ENCODE data around the gene KRTAP1-3. TPM values are rescaled to one million over a fixed set of nuclear protein-coding genes. Genes with fewer than 3 reads are reported as not detected.

The KRTAP1-3 gene
- total RNA-seq, 4 donors from 2014 or later: not detected

DNA sequence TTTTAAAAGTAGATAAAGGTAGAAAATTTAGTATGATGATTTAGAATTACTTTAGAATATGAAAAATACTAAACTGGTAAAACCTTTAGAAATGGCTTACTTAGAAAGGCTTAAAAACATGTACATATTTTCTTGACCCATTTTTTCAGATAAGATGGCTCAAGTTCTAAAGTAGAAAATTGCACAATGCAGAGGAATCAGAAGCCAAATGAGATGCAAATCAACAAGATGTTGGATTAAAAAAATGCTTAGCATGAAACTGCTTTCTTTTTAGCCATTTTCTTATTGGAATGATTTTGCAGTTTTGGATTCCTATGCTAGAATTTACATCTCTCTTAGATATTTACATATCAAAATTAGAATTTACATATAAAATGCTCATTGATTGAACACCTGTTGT lies 24.2 kb downstream of the KRTAP1-3 start:
- Histone ChIP-seq H3K4me3 (no peak overlapping the region), H3K27me3 (peaks cover 0 to 9% (median 0%) of the 10 kb centered on the region in 4 donors), H3K27ac (no peak overlapping the region), H3K36me3 (no peaks in the 10 kb centered on the region), H3K9me3 (no peaks in the 10 kb centered on the region), H3K4me1 (peaks cover 0 to 16% (median 0%) of the 10 kb centered on the region in 3 donors)
- TF ChIP-seq, protein P1, sequence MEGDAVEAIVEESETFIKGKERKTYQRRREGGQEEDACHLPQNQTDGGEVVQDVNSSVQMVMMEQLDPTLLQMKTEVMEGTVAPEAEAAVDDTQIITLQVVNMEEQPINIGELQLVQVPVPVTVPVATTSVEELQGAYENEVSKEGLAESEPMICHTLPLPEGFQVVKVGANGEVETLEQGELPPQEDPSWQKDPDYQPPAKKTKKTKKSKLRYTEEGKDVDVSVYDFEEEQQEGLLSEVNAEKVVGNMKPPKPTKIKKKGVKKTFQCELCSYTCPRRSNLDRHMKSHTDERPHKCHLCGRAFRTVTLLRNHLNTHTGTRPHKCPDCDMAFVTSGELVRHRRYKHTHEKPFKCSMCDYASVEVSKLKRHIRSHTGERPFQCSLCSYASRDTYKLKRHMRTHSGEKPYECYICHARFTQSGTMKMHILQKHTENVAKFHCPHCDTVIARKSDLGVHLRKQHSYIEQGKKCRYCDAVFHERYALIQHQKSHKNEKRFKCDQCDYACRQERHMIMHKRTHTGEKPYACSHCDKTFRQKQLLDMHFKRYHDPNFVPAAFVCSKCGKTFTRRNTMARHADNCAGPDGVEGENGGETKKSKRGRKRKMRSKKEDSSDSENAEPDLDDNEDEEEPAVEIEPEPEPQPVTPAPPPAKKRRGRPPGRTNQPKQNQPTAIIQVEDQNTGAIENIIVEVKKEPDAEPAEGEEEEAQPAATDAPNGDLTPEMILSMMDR (IDR thresholded peaks at IDR 0.05): no peak
- TF ChIP-seq POLR2A (IDR thresholded peaks at IDR 0.05): no peak
- intact Hi-C loops (cut with DNase I): no loop called here
- DNase-seq: no peak

DNA sequence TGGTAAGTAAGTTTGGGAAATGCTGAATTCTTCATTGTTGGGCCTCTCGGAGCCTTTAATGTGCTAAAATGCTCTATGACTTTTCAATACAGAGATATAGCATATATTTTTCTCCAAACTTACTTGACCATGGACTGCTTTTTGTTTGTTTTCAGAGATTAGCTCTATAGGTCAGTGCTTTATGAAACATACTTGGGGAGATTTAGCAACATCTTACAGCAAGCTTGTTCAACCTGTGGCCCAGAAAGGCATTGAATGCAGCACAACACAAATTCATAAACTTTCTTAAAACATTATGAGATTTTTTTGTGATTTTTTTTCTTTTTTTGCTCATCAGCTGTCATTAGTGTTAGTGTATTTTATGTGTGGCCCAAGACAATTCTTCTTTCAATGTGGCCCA lies 24.7 kb downstream of the KRTAP1-3 start:
- intact Hi-C loops (cut with DNase I): no loop called here
- 76 to 95% methylated on average over 1 of the region's 1 CpG for WGBS, 2 donors
- Histone ChIP-seq H3K36me3 (no peaks in the 10 kb centered on the region), H3K27ac (no peak overlapping the region), H3K9me3 (no peaks in the 10 kb centered on the region), H3K4me1 (peaks cover 0 to 16% (median 0%) of the 10 kb centered on the region in 3 donors), H3K27me3 (peaks cover 0 to 4% (median 0%) of the 10 kb centered on the region in 4 donors), H3K4me3 (no peak overlapping the region)
- DNase-seq: no peak
- TF ChIP-seq, protein P1 (IDR thresholded peaks at IDR 0.05): no peak
- no peak for TF ChIP-seq POLR2A (IDR thresholded peaks at IDR 0.05)

DNA sequence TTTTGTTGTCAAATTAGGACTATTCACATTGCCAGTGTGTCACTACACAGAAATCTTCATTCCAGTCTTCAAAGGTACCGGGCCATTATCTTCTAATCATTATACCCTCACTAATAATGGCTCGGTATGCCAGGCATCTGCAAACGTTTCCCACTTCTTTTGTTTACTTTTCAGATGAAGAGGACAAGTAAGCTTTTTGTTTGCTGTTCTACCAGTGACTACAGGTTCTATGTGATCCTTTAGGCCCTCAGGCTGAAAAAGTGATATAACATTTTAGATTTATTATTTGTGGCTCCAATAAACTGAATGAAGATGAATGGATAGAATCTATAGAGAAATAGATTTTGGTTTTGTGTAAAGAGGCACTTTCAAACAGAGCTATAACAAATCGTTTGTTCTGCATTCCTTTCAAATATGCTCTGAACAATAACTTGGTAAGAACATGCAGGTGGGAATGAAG lies 25.3 kb downstream of the KRTAP1-3 start:
- no peaks in the 10 kb centered on the region for H3K36me3 ChIP-seq
- no peak for TF ChIP-seq POLR2A (IDR thresholded peaks at IDR 0.05)
- TF ChIP-seq, protein P1 (IDR thresholded peaks at IDR 0.05): no peak
- no peak overlapping the region for H3K27ac ChIP-seq
- WGBS, 2 donors: 31 to 36% methylated on average over 4 of the region's 4 CpGs
- H3K9me3 ChIP-seq: no peaks in the 10 kb centered on the region
- DNase-seq: no peak
- no peaks in the 10 kb centered on the region for H3K27me3 ChIP-seq
- H3K4me3 ChIP-seq: no peak overlapping the region
- intact Hi-C loops (cut with DNase I): no loop called here
- peaks cover 0 to 16% (median 0%) of the 10 kb centered on the region in 3 donors for H3K4me1 ChIP-seq

DNA sequence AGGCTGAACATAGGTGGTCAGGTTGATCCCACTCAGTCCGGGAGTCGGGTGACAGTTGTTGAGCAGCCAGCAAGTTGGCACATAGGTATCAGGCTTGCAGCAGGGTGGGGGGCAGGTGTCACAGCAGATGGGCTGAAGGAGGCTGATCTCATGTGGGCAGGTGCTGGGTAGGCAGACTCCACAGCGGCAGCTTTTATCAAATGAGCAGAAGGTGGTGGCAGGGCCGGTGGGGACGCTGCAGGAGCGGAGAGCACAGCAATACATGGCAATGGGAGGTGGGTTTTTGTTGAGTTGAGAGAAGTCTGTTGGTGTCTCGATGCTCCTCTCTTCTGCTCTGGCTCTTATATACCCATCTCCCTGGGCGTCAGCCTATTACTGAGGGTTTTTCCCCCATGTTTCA lies 25.9 kb downstream of the KRTAP1-3 start, which contains the start of gene KRTAP3-1:
TSS of gene KRTAP3-1 (minus strand) at position 318 of the 400 bp plus-strand sequence. CDS start at position 264, 54 bp downstream.
- intact Hi-C loops (cut with DNase I): no loop called here
- Histone ChIP-seq H3K27ac (no peak within 1 kb of the TSS), H3K27me3 (no peaks in the 10 kb centered on the region), H3K36me3 (no peaks in the 10 kb centered on the region), H3K4me1 (peaks cover 0 to 21% (median 0%) of the 10 kb centered on the region in 3 donors), H3K9me3 (no peaks in the 10 kb centered on the region), H3K4me3 (no peak within 1 kb of the TSS)
- WGBS, 2 donors: 82 to 86% methylated on average over 7 to 8 of the region's 8 CpGs
- no peak for DNase-seq
- TF ChIP-seq POLR2A (IDR thresholded peaks at IDR 0.05): no peak
- TF ChIP-seq, protein P1 (IDR thresholded peaks at IDR 0.05): no peak

DNA sequence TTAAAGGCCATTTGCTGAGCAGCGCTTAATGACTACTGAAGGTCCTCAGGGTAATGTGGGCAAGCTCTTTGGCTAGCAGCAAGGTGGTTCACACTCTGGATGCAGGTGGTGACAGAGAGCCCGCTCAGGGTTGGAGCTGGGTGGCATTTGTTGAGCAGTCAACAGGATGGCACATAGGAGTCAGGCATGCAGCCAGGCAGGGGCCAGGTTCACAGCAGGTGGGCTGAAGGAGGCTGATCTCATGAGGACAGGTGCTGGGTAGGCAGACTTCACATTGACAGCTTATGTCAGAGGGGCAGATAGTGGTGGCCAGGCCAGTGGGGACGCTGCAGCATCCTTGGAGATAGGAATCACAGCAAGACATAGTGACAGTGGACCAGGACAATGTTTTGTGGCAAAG lies 30.3 kb downstream of the KRTAP1-3 start:
- no peak for TF ChIP-seq POLR2A (IDR thresholded peaks at IDR 0.05)
- TF ChIP-seq, protein P1 (IDR thresholded peaks at IDR 0.05): no peak
- H3K27me3 ChIP-seq: peaks cover 0 to 13% (median 0%) of the 10 kb centered on the region in 4 donors
- 86 to 97% methylated on average over 3 of the region's 3 CpGs for WGBS, 2 donors

More for the DNA sequence above, 30.3 kb downstream of the KRTAP1-3 start:
- H3K9me3 ChIP-seq: no peaks in the 10 kb centered on the region
- H3K4me1 ChIP-seq: peaks cover 0 to 34% (median 4%) of the 10 kb centered on the region in 3 donors
- intact Hi-C loops (cut with DNase I): no loop called here
- no peak overlapping the region for H3K27ac ChIP-seq
- no peak overlapping the region for H3K4me3 ChIP-seq
- DNase-seq: no peak
- no peaks in the 10 kb centered on the region for H3K36me3 ChIP-seq

Data from esophagus squamous epithelium (tissue), 5 donors.